Osteocyte (in vitro differentiated cells): Measurements from ENCODE around the gene MLH1. TPM values are rescaled to one million over a fixed set of nuclear protein-coding genes. Genes with fewer than 3 reads are reported as not detected.

ENCODE experiments used
- DNase-seq: peaks from one replicate; pipeline ENCODE4 v3.0.0; 2021; ENCODE audit warnings: mixed read lengths; ENCODE audit not compliant: unreplicated experiment; ENCODE audit errors: extremely low spot score
- H3K27ac Mint-ChIP-seq: one replicate; pipeline ENCODE4 v1.8.0; 2021; ENCODE audit warnings: mild to moderate bottlenecking, mixed read lengths; ENCODE audit not compliant: unreplicated experiment
- H3K27me3 Mint-ChIP-seq: one replicate; pipeline ENCODE4 v1.8.0; 2021; ENCODE audit warnings: mixed read lengths; ENCODE audit not compliant: unreplicated experiment
- H3K36me3 Mint-ChIP-seq: one replicate; pipeline ENCODE4 v1.8.0; 2021; ENCODE audit warnings: mixed read lengths; ENCODE audit not compliant: unreplicated experiment
- H3K4me1 Mint-ChIP-seq: one replicate; pipeline ENCODE4 v1.8.0; 2021; ENCODE audit warnings: mixed read lengths; ENCODE audit not compliant: unreplicated experiment
- H3K4me3 Mint-ChIP-seq: one replicate; pipeline ENCODE4 v1.8.0; 2021; ENCODE audit warnings: mild to moderate bottlenecking, moderate library complexity, mixed read lengths; ENCODE audit not compliant: unreplicated experiment
- H3K9me3 Mint-ChIP-seq: one replicate; pipeline ENCODE4 v1.8.0; 2021; ENCODE audit warnings: mixed read lengths; ENCODE audit not compliant: unreplicated experiment
- total RNA-seq: library from RNA; stranded (reverse); gene quantifications from 2 replicates; pipeline ENCODE4 v1.2.1, GENCODE V29; 2021
- TF ChIP-seq, protein P1 (sequence below): fragments of 200-600 bp; sonication (generic); IDR thresholded peaks from 2 replicates; pipeline ENCODE4 v1.5.0; 2021; ENCODE audit warnings: antibody characterized with exemption, mild to moderate bottlenecking, moderate library complexity

Gene MLH1
- total RNA-seq, 1 donor from 2014 or later = 31.2 TPM

DNA sequence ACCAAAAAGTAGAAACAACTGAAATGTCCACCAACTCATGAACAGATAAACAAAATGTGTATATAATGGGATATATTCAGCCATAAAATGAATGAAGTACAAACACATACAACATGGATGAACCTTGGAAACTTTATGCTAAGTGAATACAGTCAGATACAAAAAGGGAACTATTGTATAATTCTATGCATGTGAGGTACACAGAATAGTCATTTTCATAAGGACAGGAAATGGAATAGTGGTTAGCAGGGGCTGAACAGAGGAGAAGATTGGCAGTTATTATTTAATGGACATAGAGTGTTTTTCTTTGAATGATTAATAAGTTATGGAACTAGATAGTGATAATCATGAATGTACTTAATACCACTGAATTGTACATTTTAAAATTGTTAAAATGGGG, 28.5 kb upstream of the MLH1 start:
- peaks cover 3% of the 10 kb centered on the region for H3K27me3 Mint-ChIP-seq
- no peak overlapping the region for H3K27ac Mint-ChIP-seq
- H3K9me3 Mint-ChIP-seq = no peaks in the 10 kb centered on the region
- DNase-seq = no peak
- H3K4me1 Mint-ChIP-seq = no peaks in the 10 kb centered on the region
- TF ChIP-seq, protein P1, sequence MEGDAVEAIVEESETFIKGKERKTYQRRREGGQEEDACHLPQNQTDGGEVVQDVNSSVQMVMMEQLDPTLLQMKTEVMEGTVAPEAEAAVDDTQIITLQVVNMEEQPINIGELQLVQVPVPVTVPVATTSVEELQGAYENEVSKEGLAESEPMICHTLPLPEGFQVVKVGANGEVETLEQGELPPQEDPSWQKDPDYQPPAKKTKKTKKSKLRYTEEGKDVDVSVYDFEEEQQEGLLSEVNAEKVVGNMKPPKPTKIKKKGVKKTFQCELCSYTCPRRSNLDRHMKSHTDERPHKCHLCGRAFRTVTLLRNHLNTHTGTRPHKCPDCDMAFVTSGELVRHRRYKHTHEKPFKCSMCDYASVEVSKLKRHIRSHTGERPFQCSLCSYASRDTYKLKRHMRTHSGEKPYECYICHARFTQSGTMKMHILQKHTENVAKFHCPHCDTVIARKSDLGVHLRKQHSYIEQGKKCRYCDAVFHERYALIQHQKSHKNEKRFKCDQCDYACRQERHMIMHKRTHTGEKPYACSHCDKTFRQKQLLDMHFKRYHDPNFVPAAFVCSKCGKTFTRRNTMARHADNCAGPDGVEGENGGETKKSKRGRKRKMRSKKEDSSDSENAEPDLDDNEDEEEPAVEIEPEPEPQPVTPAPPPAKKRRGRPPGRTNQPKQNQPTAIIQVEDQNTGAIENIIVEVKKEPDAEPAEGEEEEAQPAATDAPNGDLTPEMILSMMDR = no peak
- H3K4me3 Mint-ChIP-seq = no peak overlapping the region
- H3K36me3 Mint-ChIP-seq = no peaks in the 10 kb centered on the region

DNA sequence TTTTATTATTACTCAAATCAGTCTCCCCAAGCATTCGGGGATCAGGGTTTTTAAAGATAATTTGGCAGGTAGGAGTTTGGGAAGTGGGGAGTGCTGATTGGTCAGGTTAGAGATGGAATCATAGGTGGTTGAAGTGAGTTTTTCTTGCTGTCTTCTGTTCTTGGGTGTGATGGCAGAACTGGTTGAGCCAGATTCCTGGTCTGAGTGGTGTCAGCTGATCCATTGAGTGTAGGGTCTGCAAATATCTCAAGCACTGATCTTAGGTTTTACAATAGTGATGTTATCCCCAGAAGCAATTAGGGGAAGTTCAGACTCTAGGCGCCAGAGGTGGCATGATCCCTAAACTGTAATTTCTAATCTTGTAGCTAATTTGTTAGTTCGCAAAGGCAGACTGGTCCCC, 27.9 kb upstream of the MLH1 start:
- Mint-ChIP-seq H3K9me3 (no peaks in the 10 kb centered on the region), H3K27me3 (peaks cover 3% of the 10 kb centered on the region), H3K27ac (no peak overlapping the region), H3K4me3 (no peak overlapping the region), H3K4me1 (no peaks in the 10 kb centered on the region), H3K36me3 (no peaks in the 10 kb centered on the region)
- DNase-seq = no peak
- TF ChIP-seq, protein P1 = no peak

DNA sequence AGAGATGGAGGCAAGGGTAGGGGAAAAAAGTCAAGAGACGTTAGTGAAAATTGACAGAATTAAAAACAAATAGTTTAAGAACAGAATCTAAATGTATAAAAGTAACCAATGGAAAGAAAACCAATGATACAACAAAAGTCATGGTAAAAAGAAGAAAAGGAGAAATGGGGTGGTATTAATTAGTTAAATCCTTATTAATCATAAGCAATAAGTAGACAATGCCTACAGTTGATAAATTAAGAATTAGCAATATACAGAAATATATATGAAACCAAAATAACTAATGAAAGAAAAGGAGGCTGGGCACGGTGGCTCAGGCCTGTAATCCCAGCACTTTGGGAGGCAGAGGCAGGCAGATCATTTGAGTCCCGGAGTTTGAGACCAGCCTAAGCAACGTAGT, 24.2 kb upstream of the MLH1 start:
- no peaks in the 10 kb centered on the region for H3K4me1 Mint-ChIP-seq
- peaks cover 3% of the 10 kb centered on the region for H3K27me3 Mint-ChIP-seq
- no peaks in the 10 kb centered on the region for H3K36me3 Mint-ChIP-seq
- TF ChIP-seq, protein P1 = no peak
- H3K9me3 Mint-ChIP-seq = no peaks in the 10 kb centered on the region
- no peak for DNase-seq
- H3K4me3 Mint-ChIP-seq = no peak overlapping the region
- no peak overlapping the region for H3K27ac Mint-ChIP-seq

DNA sequence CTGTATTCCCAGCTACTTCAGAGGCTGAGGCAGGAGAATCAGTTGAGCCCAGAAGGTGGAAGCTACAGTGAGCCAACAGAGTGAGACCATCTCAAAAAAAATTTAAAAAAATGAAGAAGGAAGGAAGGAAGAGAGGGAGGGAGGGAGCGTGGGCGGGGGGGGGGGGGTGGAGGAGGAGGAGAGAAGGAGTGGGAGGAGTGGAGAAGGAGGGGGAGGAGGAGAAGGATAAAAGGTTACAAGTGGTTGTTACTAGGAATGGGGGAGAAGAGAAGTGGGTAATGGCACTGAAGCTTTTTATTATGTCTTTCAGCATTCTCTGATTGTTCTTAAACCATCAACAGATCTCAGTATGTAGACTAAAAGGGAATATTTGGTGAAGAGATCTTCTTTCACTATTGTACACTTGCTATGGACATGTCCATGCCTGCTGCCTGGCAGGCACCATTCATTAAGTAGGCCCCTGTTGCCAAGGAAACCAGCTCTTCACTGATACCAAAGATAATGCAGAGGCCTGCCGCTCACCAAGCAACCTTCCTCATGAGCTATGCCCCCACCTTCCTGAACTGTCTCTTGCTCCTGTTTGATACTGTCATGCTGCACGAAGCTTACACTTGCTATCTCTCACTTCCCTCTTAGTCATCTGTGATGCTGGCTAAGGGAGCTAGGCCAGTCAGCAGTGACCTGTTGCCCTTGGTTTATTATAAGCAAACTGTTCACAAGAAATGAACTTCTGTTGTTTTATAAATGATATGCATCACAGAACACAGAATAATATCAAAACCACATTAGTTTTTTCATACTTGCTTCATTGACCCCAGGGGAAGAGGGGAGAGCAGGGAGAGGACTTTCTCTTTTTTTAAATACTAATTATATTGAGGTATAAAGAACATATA, 23.5 kb upstream of the MLH1 start:
- H3K27me3 Mint-ChIP-seq = peaks cover 3% of the 10 kb centered on the region
- no peaks in the 10 kb centered on the region for H3K4me1 Mint-ChIP-seq
- no peaks in the 10 kb centered on the region for H3K9me3 Mint-ChIP-seq
- no peaks in the 10 kb centered on the region for H3K36me3 Mint-ChIP-seq
- H3K27ac Mint-ChIP-seq = no peak overlapping the region
- TF ChIP-seq, protein P1 = no peak
- no peak overlapping the region for H3K4me3 Mint-ChIP-seq
- DNase-seq = no peak

DNA sequence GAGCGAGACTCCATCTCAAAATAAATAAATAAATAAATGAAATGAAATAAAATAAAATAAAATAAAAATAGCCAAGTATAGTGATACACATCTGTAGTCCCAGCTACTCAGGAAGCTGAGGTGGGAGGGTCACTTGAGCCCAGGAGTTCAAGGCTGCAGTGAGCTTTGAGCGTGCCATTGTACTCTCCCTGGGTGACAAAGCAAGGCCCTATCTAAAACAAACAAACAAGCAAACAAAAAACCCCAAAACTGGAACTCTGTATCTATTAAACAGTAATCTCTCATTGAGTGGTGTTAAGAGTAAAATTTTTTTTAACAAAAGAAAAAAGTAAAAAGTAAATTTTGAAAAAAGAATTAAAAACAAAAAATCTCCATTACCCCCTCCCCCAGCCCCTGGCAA, 21.2 kb upstream of the MLH1 start:
- H3K27me3 Mint-ChIP-seq = no peaks in the 10 kb centered on the region
- no peaks in the 10 kb centered on the region for H3K9me3 Mint-ChIP-seq
- DNase-seq = no peak
- H3K36me3 Mint-ChIP-seq = no peaks in the 10 kb centered on the region
- H3K4me3 Mint-ChIP-seq = no peak overlapping the region
- no peak overlapping the region for H3K27ac Mint-ChIP-seq
- H3K4me1 Mint-ChIP-seq = no peaks in the 10 kb centered on the region
- TF ChIP-seq, protein P1 = no peak
